ENCODE measurements around the gene TMEM273. TPM values are rescaled to one million over a fixed set of nuclear protein-coding genes. Genes with fewer than 3 reads are reported as not detected.
A peak's percentile ranks its signal among the peaks of the same experiment; 100 is the strongest.

TMEM273 gene
- total RNA-seq, 4 donors from 2014 or later, result 2.7 to 16.2 (median 10.2) TPM

DNA sequence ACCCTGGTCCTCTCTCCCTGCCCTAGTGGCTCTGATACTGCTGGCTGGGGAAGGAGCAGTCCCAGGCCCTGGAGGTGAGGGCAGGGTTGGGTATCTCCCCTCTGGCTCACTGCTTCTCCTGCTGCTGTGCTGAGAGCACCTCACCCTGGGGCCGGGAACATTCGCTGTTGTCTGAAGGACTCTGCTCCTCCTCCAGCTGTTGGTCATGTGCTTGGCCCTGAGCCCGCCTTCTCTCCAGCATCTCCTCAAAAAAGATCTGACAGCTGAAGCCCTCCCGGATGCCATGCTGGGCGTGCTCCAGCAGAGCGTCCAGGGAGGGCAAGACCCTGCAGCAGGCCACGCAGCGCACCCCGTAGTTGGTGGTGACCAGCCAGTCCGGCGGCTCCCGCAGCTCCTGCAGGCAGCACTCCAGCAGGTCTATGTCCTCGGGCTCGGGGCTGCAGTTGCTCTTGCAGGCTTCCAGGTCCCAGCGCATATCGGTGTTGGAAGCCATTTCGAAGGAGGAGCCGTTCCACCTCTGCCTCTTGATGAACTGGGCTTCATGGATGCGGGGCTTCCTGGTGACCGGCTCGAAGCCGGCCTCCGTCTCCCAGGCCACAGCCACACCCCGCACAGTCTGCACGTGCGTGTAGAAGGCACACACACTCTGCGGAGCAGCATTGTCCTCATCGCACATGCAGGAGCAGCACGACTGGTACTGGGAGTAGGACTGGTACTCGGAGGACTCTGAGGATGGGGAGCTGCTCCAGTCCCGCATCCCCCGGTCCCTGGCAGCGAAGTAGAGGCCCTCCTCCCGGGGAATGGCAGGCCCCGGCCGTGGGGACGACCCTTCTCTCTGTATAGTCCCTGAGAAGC lies 56.5 kb downstream of the TMEM273 start:
- peak in 1 of 3 donors; percentile 50 for DNase-seq
- H3K4me3 ChIP-seq, result no peak overlapping the region
- H3K4me1 ChIP-seq, result peaks cover 0 to 3% (median 0%) of the 10 kb centered on the region in 4 donors
- no peaks in the 10 kb centered on the region for H3K27me3 ChIP-seq
- H3K36me3 ChIP-seq, result no peaks in the 10 kb centered on the region
- no peak for TF ChIP-seq POLR2A (IDR thresholded peaks at IDR 0.05)
- TF ChIP-seq, protein P1, sequence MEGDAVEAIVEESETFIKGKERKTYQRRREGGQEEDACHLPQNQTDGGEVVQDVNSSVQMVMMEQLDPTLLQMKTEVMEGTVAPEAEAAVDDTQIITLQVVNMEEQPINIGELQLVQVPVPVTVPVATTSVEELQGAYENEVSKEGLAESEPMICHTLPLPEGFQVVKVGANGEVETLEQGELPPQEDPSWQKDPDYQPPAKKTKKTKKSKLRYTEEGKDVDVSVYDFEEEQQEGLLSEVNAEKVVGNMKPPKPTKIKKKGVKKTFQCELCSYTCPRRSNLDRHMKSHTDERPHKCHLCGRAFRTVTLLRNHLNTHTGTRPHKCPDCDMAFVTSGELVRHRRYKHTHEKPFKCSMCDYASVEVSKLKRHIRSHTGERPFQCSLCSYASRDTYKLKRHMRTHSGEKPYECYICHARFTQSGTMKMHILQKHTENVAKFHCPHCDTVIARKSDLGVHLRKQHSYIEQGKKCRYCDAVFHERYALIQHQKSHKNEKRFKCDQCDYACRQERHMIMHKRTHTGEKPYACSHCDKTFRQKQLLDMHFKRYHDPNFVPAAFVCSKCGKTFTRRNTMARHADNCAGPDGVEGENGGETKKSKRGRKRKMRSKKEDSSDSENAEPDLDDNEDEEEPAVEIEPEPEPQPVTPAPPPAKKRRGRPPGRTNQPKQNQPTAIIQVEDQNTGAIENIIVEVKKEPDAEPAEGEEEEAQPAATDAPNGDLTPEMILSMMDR (IDR thresholded peaks at IDR 0.05), result no peak
- no peaks in the 10 kb centered on the region for H3K9me3 ChIP-seq
- no peak overlapping the region for H3K27ac ChIP-seq

DNA sequence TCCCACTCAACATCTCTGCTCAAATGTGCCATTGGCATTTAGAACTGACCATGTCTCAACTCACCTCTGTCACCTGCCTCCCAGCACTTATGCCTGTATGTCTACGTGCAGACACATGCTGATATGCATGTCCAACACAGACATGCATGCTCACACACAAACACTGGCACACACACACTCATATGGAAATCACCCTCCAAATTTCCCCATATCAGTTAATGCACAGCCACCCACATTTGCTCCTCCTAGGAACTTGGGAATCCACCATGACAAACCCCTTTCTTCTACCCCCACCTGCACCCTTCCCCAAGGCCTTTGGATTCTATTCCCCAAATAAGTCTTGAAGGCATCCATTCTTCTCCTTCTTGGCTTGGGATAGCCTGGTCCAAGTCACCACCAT lies 58.8 kb downstream of the TMEM273 start:
- Histone ChIP-seq H3K4me1 (no peaks in the 10 kb centered on the region), H3K9me3 (no peaks in the 10 kb centered on the region), H3K27me3 (no peaks in the 10 kb centered on the region), H3K27ac (no peak overlapping the region), H3K36me3 (no peaks in the 10 kb centered on the region), H3K4me3 (no peak overlapping the region)
- TF ChIP-seq, protein P1 (IDR thresholded peaks at IDR 0.05), result no peak
- no peak for TF ChIP-seq POLR2A (IDR thresholded peaks at IDR 0.05)
- no peak for DNase-seq

DNA sequence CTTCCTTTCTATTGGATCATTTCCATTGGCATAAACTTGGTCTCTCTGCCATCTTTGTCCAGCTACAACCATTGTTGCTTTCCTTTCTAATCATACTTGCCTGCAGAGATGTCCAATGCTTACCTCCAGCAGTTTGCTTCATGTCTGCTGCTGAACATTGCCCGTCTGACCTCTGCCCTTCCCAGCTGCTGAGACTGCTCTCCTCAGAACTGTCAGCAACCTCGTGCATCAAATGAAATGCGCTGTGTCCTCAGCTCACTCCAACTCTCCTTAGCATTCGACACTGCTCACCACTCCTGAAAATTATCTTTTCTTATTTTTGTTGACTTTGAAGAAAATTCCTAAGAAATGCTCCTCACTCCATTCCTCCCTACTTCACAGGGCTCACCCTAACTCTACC lies 59.3 kb downstream of the TMEM273 start:
- Histone ChIP-seq H3K4me3 (no peak overlapping the region), H3K36me3 (no peaks in the 10 kb centered on the region), H3K27me3 (no peaks in the 10 kb centered on the region), H3K27ac (no peak overlapping the region), H3K9me3 (no peaks in the 10 kb centered on the region), H3K4me1 (no peaks in the 10 kb centered on the region)
- TF ChIP-seq, protein P1 (IDR thresholded peaks at IDR 0.05), result no peak
- no peak for TF ChIP-seq POLR2A (IDR thresholded peaks at IDR 0.05)
- DNase-seq, result no peak

DNA sequence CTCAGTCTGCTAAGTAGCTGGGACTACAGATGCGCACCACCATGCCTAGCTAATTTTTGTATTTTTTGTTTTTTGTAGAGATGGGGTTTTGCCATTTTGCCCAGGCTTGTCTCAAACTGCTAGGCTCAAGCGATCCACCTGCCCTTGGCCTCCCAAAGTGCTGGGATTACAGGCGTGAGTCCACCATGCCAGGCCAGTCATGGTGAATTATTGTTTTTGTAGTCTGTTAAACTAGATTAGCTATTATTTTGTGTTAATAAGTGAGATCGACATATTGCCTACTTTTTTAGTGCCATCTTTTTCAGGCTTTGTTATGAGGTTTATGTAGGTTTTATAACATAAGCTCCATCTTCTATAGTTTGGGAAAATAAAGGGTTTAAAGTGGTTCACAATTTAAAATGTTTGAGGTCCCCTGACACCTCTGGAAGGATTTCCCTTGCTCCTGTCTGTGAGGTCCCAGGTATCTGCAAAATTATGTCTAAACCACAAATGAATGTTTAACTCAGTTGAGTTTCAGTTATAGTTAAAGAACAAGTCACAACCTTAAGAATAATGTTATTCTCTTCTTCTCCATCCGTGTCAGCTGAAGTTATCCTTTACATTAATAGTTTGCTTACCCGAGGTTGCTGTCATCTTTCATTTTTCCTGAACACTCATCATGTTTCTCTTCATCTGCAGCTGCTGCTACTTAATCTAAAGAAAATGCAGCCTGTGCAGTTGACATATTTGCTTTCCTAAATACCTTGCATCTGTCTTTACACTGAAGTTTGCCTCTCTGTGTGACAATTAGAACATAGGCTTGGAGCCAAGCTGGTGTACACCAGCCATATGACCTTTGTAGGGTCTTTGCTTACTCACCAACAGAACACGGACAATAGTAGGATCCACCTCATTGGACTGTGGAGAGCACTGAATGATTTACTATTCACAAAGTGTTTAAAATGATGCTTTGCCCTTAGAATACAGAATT lies 63.9 kb downstream of the TMEM273 start:
- H3K4me3 ChIP-seq, result no peak overlapping the region
- TF ChIP-seq, protein P1 (IDR thresholded peaks at IDR 0.05), result no peak
- TF ChIP-seq POLR2A (IDR thresholded peaks at IDR 0.05), result no peak
- H3K27ac ChIP-seq, result no peak overlapping the region
- no peaks in the 10 kb centered on the region for H3K27me3 ChIP-seq
- no peaks in the 10 kb centered on the region for H3K36me3 ChIP-seq
- no peak for DNase-seq
- H3K9me3 ChIP-seq, result no peaks in the 10 kb centered on the region
- no peaks in the 10 kb centered on the region for H3K4me1 ChIP-seq

DNA sequence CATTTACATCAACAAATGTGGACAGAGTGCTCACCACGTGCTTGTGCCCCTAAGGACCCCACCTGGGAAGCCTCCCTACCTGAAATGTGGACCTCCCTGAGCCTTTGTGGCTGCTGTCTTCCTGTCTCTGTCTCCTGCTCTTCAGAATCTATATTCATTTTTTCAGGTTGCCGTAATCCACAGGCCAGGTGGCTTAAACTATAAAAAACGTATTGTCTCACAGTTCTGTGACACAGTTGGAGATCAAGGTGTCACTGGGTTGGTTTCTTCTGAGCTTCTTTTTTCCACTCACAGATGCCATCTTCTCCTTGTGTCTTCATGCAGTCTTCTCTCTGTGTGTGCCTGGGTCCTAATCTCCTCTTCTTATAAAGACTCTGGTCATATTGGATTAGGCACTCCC lies 67.3 kb downstream of the TMEM273 start:
- H3K4me1 ChIP-seq, result no peaks in the 10 kb centered on the region
- no peak overlapping the region for H3K27ac ChIP-seq
- H3K36me3 ChIP-seq, result no peaks in the 10 kb centered on the region
- H3K9me3 ChIP-seq, result no peaks in the 10 kb centered on the region
- H3K4me3 ChIP-seq, result no peak overlapping the region
- no peak for DNase-seq
- no peak for TF ChIP-seq POLR2A (IDR thresholded peaks at IDR 0.05)
- TF ChIP-seq, protein P1 (IDR thresholded peaks at IDR 0.05), result no peak
- H3K27me3 ChIP-seq, result no peaks in the 10 kb centered on the region
